Large intestine (tissue), 3 donors: ENCODE data around the gene RELL2. TPM values are rescaled to one million over a fixed set of nuclear protein-coding genes. Genes with fewer than 3 reads are reported as not detected.
A peak's percentile ranks its signal among the peaks of the same experiment; 100 is the strongest.

Experiments
- DNase-seq, 2 donors: peaks; one replicate each; pipeline versions ENCODE4 v3.0.0 to v3.0.0-alpha.2; 2013
- H3K27ac ChIP-seq: one replicate; pipeline ENCODE4 v1.5.1; 2013; ENCODE audit warnings: low read length
- H3K27me3 ChIP-seq: 2 replicates; pipeline ENCODE4 v1.6.1; 2013; ENCODE audit warnings: low read length; ENCODE audit not compliant: control insufficient read depth, insufficient read depth
- H3K36me3 ChIP-seq: 2 replicates; pipeline ENCODE4 v1.6.1; 2013; ENCODE audit warnings: low read length; ENCODE audit not compliant: control insufficient read depth, insufficient read depth
- H3K4me1 ChIP-seq: one replicate; pipeline ENCODE4 v1.6.1; 2013; ENCODE audit warnings: low read length; ENCODE audit not compliant: control insufficient read depth, insufficient read depth
- H3K4me3 ChIP-seq: one replicate; pipeline ENCODE4 v1.5.1; 2013; ENCODE audit warnings: low read length
- H3K9me3 ChIP-seq: one replicate; pipeline ENCODE4 v1.6.1; 2013; ENCODE audit warnings: mild to moderate bottlenecking, low read depth, low read length, moderate library complexity; ENCODE audit not compliant: control insufficient read depth
- WGBS: methylation state at CpG from one replicate; pipeline ENCODE4 v1.1.5; 2013; ENCODE audit warnings: low lambda C conversion rate; ENCODE audit not compliant: insufficient coverage; 5-methylcytosine and 5-hydroxymethylcytosine counted together
- polyA plus RNA-seq: library from polyadenylated mRNA; unstranded; fragments of 120-200 nt; gene quantifications from one replicate; pipeline ENCODE4 v1.2.1, GENCODE V29; 2013

RELL2 gene
- polyA plus RNA-seq, 1 donor = 2.0 TPM

GRCh38 chr5:141636106-141636412 is 738 bp upstream of the RELL2 start:
- WGBS = no CpG with 5 or more reads among the region's 4 CpGs
- Histone ChIP-seq H3K27me3 (peaks cover 15% of the 10 kb centered on the region), H3K36me3 (peaks cover 22% of the 10 kb centered on the region), H3K4me1 (peaks cover 11% of the 10 kb centered on the region), H3K4me3 (peak overlapping the region; percentile 99), H3K9me3 (peaks cover 11% of the 10 kb centered on the region), H3K27ac (peak overlapping the region; percentile 12)
- DNase-seq = no peak

- Histone ChIP-seq H3K27me3 (peaks cover 15% of the 10 kb centered on the region), H3K27ac (peak overlapping the region; percentile 57), H3K4me3 (peak overlapping the region; percentile 99), H3K4me1 (peaks cover 11% of the 10 kb centered on the region), H3K36me3 (peaks cover 25% of the 10 kb centered on the region), H3K9me3 (peaks cover 11% of the 10 kb centered on the region)
- DNase-seq = no peak
- no CpG with 5 or more reads among the region's 63 CpGs for WGBS
Measured at GRCh38 chr5:141637123-141637766, 448 bp downstream of the RELL2 start.

GRCh38 chr5:141637767-141638419 is 1.1 kb downstream of the RELL2 start:
- H3K4me3 ChIP-seq = peak overlapping the region; percentile 99
- peaks cover 15% of the 10 kb centered on the region for H3K27me3 ChIP-seq
- H3K9me3 ChIP-seq = peaks cover 11% of the 10 kb centered on the region
- peak; percentile 44 to 59 for DNase-seq
- H3K27ac ChIP-seq = no peak overlapping the region
- peaks cover 11% of the 10 kb centered on the region for H3K4me1 ChIP-seq
- WGBS = no CpG with 5 or more reads among the region's 40 CpGs
- peaks cover 21% of the 10 kb centered on the region for H3K36me3 ChIP-seq

- H3K36me3 ChIP-seq = peaks cover 22% of the 10 kb centered on the region
- no peak overlapping the region for H3K4me3 ChIP-seq
- H3K27ac ChIP-seq = no peak overlapping the region
- no peak for DNase-seq
- peaks cover 11% of the 10 kb centered on the region for H3K9me3 ChIP-seq
- WGBS = no CpG with 5 or more reads among the region's 2 CpGs
- H3K27me3 ChIP-seq = peaks cover 15% of the 10 kb centered on the region
- peaks cover 11% of the 10 kb centered on the region for H3K4me1 ChIP-seq
Measured at GRCh38 chr5:141638771-141639170, 2.0 kb downstream of the RELL2 start.

GRCh38 chr5:141639357-141640050 is 2.7 kb downstream of the RELL2 start:
- no peak for DNase-seq
- peaks cover 11% of the 10 kb centered on the region for H3K9me3 ChIP-seq
- H3K4me1 ChIP-seq = peaks cover 11% of the 10 kb centered on the region
- no CpG with 5 or more reads among the region's 12 CpGs for WGBS
- H3K27ac ChIP-seq = no peak overlapping the region
- H3K4me3 ChIP-seq = no peak overlapping the region
- peaks cover 15% of the 10 kb centered on the region for H3K27me3 ChIP-seq
- H3K36me3 ChIP-seq = peaks cover 24% of the 10 kb centered on the region

- peaks cover 15% of the 10 kb centered on the region for H3K27me3 ChIP-seq
- no peak for DNase-seq
- no CpG with 5 or more reads among the region's 3 CpGs for WGBS
- H3K36me3 ChIP-seq = peaks cover 24% of the 10 kb centered on the region
- no peak overlapping the region for H3K27ac ChIP-seq
- H3K4me3 ChIP-seq = no peak overlapping the region
- peaks cover 11% of the 10 kb centered on the region for H3K9me3 ChIP-seq
- H3K4me1 ChIP-seq = peaks cover 11% of the 10 kb centered on the region
Measured at GRCh38 chr5:141640051-141640415, 3.2 kb downstream of the RELL2 start.

GRCh38 chr5:141640698-141641097 is 3.9 kb downstream of the RELL2 start:
- Histone ChIP-seq H3K36me3 (peaks cover 28% of the 10 kb centered on the region), H3K27me3 (peaks cover 15% of the 10 kb centered on the region), H3K27ac (no peak overlapping the region), H3K4me1 (peaks cover 11% of the 10 kb centered on the region), H3K9me3 (peaks cover 11% of the 10 kb centered on the region), H3K4me3 (no peak overlapping the region)
- no CpG with 5 or more reads among the region's 9 CpGs for WGBS
- DNase-seq = no peak

- Histone ChIP-seq H3K4me1 (peaks cover 11% of the 10 kb centered on the region), H3K27me3 (peaks cover 15% of the 10 kb centered on the region), H3K9me3 (peaks cover 11% of the 10 kb centered on the region), H3K27ac (peak overlapping the region; percentile 12), H3K4me3 (no peak overlapping the region), H3K36me3 (peaks cover 37% of the 10 kb centered on the region)
- no CpG with 5 or more reads among the region's 2 CpGs for WGBS
- peak; percentile 51 to 73 for DNase-seq
Measured at GRCh38 chr5:141641634-141642267, 5.0 kb downstream of the RELL2 start.

- Histone ChIP-seq H3K4me1 (no peaks in the 10 kb centered on the region), H3K36me3 (peaks cover 43% of the 10 kb centered on the region), H3K27ac (no peak overlapping the region), H3K4me3 (no peak overlapping the region), H3K9me3 (no peaks in the 10 kb centered on the region), H3K27me3 (no peaks in the 10 kb centered on the region)
- WGBS = no CpG with 5 or more reads among the region's 6 CpGs
- no peak for DNase-seq
Measured at GRCh38 chr5:141646026-141646425, 9.2 kb downstream of the RELL2 start.

GRCh38 chr5:141647242-141647641 is 10.4 kb downstream of the RELL2 start:
- Histone ChIP-seq H3K27ac (no peak overlapping the region), H3K27me3 (no peaks in the 10 kb centered on the region), H3K4me1 (peaks cover 3% of the 10 kb centered on the region), H3K9me3 (no peaks in the 10 kb centered on the region), H3K36me3 (peaks cover 39% of the 10 kb centered on the region), H3K4me3 (no peak overlapping the region)
- no CpG with 5 or more reads among the region's 5 CpGs for WGBS
- DNase-seq = no peak
